Immature natural killer cell (primary cell): ENCODE measurements around the gene MAPK9. TPM values are rescaled to one million over a fixed set of nuclear protein-coding genes. Genes with fewer than 3 reads are reported as not detected.

Source experiments
- DNase-seq, 3 donors: peaks; one replicate each; pipeline ENCODE4 v3.0.0; 2022; ENCODE audit warnings: mixed read lengths in 1 of 3
- H3K27ac Mint-ChIP-seq, 6 donors: one replicate each; pipeline ENCODE4 v1.8.0; 2020; ENCODE audit warnings: mixed read lengths in 6 of 6, mild to moderate bottlenecking in 5 of 6, inconsistent platforms in 4 of 6, moderate library complexity in 3 of 6
- H3K27me3 Mint-ChIP-seq, 3 donors: one replicate each; pipeline ENCODE4 v1.8.0; 2020 to 2021; ENCODE audit warnings: low read depth in 3 of 3, mild to moderate bottlenecking in 3 of 3, mixed read lengths in 3 of 3, moderate library complexity in 3 of 3, inconsistent platforms in 1 of 3
- H3K36me3 Mint-ChIP-seq, 3 donors: one replicate each; pipeline ENCODE4 v1.8.0; 2020; ENCODE audit warnings: mixed read lengths in 3 of 3, inconsistent platforms in 2 of 3, mild to moderate bottlenecking in 2 of 3
- H3K4me1 Mint-ChIP-seq, 2 donors: one replicate each; pipeline ENCODE4 v1.8.0; 2020; ENCODE audit warnings: inconsistent platforms in 2 of 2, mild to moderate bottlenecking in 2 of 2, mixed read lengths in 2 of 2, moderate library complexity in 1 of 2
- H3K4me3 Mint-ChIP-seq, 5 donors: one replicate each; pipeline ENCODE4 v1.8.0; 2020; ENCODE audit warnings: mild to moderate bottlenecking in 5 of 5, mixed read lengths in 5 of 5, inconsistent platforms in 3 of 5, moderate library complexity in 3 of 5
- H3K9me3 Mint-ChIP-seq, 6 donors: one replicate each; pipeline ENCODE4 v1.8.0; 2020; ENCODE audit warnings: mild to moderate bottlenecking in 6 of 6, mixed read lengths in 6 of 6, inconsistent platforms in 4 of 6, moderate library complexity in 3 of 6
- polyA plus RNA-seq, 3 donors: library from polyadenylated mRNA; unstranded; fragments of 300-500 nt; fragmentation: Illumina TruSeq; gene quantifications; one replicate each; pipeline ENCODE4 v1.2.3, GENCODE V29; 2021

The MAPK9 gene
- polyA plus RNA-seq, 3 donors from 2014 or later = 23.9 to 38.2 (median 27.6) TPM

DNA sequence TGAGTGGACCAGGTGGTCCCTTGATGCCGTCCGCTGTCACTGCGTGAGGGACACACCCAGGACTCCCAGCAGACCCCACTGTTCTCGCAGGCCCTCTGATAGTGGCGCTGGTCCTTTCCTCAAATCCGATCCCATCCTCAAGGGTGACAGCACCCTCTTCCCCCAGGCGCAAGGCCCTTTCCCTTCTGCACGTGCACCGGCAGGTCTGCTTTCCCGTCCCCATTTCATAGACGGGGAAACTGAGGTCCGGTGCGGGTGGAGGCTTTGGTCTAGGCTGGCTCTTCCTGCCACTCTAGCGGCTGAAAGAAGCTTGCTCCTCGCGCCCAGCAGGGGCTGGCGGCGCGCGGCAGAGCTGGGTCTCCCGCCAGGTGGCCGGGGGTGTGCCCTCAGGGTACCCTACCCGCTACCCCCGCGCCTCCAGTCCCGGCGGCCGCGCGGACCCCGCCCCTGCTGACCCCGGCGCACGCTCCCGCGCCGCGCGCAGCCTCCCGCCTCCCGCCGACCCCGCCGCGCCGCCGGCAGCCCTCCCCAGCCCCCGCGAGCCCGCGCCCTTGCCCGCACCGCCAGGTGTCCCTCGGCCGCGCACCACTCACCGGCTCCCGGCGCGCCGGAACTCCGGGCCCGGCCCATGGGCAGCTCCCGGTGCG lies 83.3 kb downstream of the MAPK9 start:
- H3K9me3 Mint-ChIP-seq = peaks cover 0 to 2% (median 0%) of the 10 kb centered on the region in 6 donors
- H3K4me1 Mint-ChIP-seq = peaks cover 0 to 7% of the 10 kb centered on the region in 2 donors
- peak overlapping the region; percentile 52 to 73 (median 63) for H3K4me3 Mint-ChIP-seq
- no peaks in the 10 kb centered on the region for H3K36me3 Mint-ChIP-seq
- peaks cover 10 to 29% (median 23%) of the 10 kb centered on the region in 3 donors for H3K27me3 Mint-ChIP-seq
- no peak overlapping the region for H3K27ac Mint-ChIP-seq
- no peak for DNase-seq

DNA sequence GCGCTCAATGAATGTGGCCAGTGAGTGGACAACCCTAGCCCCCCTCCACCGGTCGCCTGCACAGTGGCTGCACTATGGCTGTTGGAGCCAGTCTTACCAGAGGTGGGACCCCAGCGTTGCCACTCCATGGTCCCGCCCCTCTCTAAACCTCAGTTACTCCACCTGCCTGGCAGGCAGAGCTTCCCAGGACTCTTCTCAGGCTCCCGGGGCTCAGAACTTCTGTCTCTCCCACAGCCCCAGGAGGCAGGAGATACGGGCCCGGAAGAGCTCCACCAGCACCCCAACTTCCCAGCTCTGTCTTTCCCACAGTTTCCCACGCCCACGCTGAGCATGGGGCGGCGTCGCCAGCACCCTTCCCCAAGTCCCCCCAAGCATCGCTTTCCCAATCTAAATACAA lies 83.8 kb downstream of the MAPK9 start:
- peaks cover 10 to 29% (median 23%) of the 10 kb centered on the region in 3 donors for H3K27me3 Mint-ChIP-seq

DNA sequence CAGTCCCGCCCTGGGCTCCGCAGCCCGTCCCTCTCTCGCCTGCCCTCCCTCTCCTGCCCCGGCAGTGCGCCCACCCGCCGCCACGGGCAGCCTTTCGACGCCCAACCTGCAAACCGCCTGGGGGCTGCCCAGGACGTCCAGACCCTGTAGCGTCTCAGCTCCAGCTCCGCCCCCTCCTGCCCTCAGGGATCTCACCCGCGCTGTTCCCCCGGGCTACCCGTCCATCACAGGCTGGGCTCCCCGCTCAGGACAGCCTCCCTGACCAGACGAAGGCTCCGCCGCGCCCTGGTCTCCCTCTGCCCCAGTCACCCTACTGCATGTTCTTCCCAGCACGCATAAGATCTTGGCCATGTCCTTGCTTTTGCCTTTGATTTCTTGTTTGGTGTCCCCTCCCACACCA lies 84.3 kb downstream of the MAPK9 start:
- Mint-ChIP-seq H3K9me3 (peaks cover 0 to 2% (median 0%) of the 10 kb centered on the region in 6 donors), H3K4me1 (peaks cover 0 to 7% of the 10 kb centered on the region in 2 donors), H3K4me3 (peak overlapping the region in 2 of 5 donors; percentile 18 to 63), H3K36me3 (no peaks in the 10 kb centered on the region), H3K27me3 (peaks cover 10 to 28% (median 23%) of the 10 kb centered on the region in 3 donors), H3K27ac (no peak overlapping the region)
- DNase-seq = no peak

More for the DNA sequence above, 83.8 kb downstream of the MAPK9 start:
- Mint-ChIP-seq H3K36me3 (no peaks in the 10 kb centered on the region), H3K4me3 (peak overlapping the region; percentile 52 to 73 (median 63)), H3K27ac (no peak overlapping the region), H3K4me1 (peaks cover 0 to 7% of the 10 kb centered on the region in 2 donors), H3K9me3 (peaks cover 0 to 2% (median 0%) of the 10 kb centered on the region in 6 donors)
- no peak for DNase-seq

DNA sequence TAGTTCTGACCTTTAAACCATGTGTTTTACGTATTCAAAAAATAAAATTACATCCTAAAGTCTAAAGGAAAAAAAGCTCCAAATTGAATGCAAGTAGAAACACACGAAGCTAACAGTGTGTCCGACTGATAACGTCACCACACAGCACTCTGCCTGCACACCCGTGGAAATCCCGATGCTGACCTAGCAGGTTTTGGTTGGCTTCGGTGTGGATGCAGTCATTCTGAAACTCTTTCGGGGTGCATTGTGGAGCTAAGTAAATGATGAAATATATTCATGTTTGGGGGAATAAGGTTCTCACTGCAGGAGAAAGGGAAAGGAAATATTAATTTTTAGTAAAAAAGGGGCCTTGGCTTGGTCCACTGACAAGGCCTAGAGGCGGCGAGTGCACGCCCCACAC lies 84.9 kb downstream of the MAPK9 start:
- Mint-ChIP-seq H3K4me3 (peak overlapping the region in 3 of 5 donors; percentile 10 to 35 (median 18)), H3K27me3 (peaks cover 10 to 27% (median 23%) of the 10 kb centered on the region in 3 donors), H3K36me3 (no peaks in the 10 kb centered on the region), H3K9me3 (peaks cover 0 to 2% (median 0%) of the 10 kb centered on the region in 6 donors), H3K4me1 (peaks cover 0 to 7% of the 10 kb centered on the region in 2 donors), H3K27ac (no peak overlapping the region)
- no peak for DNase-seq

DNA sequence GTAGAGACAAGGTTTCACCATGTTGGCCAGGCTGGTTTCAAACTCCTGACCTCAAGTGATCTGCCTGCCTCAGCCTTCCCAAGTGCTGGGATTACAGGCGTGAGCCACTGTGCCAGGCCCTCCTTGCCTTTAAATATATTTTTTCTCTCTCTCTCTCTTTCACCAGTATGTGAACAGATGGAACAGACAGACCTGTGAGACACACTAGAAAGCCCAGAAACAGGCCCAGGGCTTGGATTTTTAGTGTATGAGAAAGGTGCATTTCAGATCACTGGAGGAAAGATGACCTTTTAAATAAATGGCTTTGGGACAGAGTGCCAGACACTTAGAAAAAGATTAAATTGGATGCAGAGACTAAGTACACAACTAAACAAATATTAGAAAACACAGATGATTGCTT lies 86.0 kb downstream of the MAPK9 start:
- H3K9me3 Mint-ChIP-seq = peaks cover 0 to 2% (median 0%) of the 10 kb centered on the region in 6 donors
- no peaks in the 10 kb centered on the region for H3K36me3 Mint-ChIP-seq
- H3K27ac Mint-ChIP-seq = no peak overlapping the region
- peaks cover 0 to 7% of the 10 kb centered on the region in 2 donors for H3K4me1 Mint-ChIP-seq
- no peak overlapping the region for H3K4me3 Mint-ChIP-seq
- no peak for DNase-seq
- H3K27me3 Mint-ChIP-seq = peaks cover 10 to 27% (median 20%) of the 10 kb centered on the region in 3 donors

DNA sequence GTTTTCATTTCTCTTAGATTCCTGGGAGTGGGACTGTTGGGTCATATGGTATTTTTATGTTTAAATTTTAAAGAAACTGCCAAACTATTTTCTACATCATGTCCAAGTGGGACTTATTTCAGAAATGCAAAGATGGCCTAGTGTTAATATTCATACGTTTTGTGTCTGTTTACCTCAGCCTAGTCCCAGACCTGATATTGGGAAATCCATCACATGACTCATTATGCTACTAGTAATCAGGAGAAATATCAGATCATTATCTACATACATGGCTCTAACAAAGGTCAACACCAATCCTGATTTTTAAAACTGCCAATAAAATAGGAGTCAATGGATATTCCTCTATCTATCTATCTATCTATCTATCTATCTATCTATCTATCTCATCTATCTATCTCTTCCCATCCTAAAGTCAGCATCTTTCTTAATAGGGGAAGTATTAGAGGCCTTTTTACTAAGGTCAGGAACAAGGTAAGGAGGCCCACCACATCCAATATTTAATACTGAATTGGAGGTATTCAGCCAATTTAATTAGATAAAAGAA lies 87.5 kb downstream of the MAPK9 start:
- Mint-ChIP-seq H3K36me3 (no peaks in the 10 kb centered on the region), H3K4me1 (peaks cover 0 to 7% of the 10 kb centered on the region in 2 donors), H3K4me3 (no peak overlapping the region), H3K9me3 (no peaks in the 10 kb centered on the region), H3K27me3 (peaks cover 12 to 15% (median 13%) of the 10 kb centered on the region in 3 donors), H3K27ac (no peak overlapping the region)
- DNase-seq = no peak

DNA sequence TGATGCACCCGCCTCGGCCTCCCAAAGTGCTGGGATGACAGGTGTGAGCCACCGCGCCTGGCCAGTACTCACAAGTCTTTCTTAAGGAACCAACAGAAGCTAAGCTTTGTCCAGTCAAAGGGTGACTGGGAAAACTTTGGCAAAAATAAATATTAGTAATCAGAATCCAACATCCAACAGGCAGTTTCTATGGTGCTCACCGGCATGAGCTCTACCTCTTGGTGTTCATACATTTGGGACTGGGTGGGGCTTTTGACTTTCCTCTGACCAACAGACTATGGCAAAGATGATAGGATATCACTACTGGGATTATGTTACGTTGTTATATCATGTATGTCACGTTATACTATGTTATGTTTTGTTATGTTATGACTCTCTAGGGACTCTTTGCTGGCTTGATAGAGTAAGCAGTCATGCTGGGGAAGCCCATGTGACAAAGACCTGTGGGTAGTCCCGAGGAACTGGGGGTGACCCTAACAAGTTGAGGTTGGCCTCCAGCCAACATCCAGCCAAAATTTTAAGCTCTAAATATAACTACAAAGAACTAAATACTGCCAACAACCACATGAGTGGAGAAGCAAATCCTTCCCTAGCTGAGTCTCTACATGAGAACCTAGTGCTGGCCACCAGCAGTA lies 88.8 kb downstream of the MAPK9 start:
- H3K4me3 Mint-ChIP-seq = no peak overlapping the region
- DNase-seq = no peak
- no peak overlapping the region for H3K27ac Mint-ChIP-seq
- no peaks in the 10 kb centered on the region for H3K36me3 Mint-ChIP-seq
- peaks cover 0 to 2% of the 10 kb centered on the region in 2 donors for H3K4me1 Mint-ChIP-seq
- H3K9me3 Mint-ChIP-seq = no peaks in the 10 kb centered on the region
- H3K27me3 Mint-ChIP-seq = peaks cover 6 to 11% (median 11%) of the 10 kb centered on the region in 3 donors

DNA sequence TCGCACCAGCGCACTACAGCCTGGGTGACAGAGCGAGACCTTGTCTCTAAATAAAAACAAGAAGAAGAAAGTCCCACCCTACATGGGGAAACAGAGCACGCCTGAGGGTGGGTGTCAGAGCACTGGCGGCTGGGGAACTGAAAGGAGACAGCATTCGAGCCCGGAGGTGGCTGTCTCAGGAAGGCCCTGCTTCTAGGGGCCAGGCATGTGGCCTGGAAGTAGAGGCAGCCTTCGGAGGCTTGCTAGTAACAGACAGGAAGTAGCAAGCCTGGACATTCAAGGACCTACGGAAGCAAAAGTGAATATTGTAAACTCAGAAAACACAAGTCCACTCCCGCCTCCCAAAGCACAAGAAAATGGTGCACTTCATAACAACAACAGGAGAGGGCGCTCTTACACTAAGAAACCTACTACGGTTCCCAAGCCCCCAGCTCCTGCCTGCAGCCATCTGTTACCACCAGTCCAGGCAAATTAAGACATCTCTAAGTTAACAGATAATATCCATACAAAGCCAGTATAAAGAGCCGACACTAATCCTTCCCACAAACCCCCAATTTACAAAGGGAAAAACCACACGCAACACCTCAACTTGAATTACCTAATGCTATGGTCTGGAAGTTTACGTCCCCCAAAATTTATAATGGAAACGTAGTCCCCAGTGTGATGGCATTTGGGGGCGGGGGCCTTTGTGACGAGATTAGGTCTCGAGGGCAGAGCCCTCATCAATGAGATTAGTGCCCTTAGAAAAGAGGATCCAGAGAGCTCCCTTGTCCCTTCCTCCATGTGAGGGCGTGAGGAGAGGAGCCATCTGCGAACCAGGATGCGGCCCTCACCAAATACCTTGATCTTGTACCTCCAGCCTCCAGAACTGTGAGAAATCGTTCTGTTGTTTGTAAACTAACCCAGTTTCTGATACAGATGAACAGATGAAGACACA lies 90.6 kb downstream of the MAPK9 start:
- Mint-ChIP-seq H3K36me3 (no peaks in the 10 kb centered on the region), H3K4me1 (no peaks in the 10 kb centered on the region), H3K27ac (no peak overlapping the region), H3K9me3 (no peaks in the 10 kb centered on the region), H3K27me3 (peaks cover 0 to 3% (median 2%) of the 10 kb centered on the region in 3 donors), H3K4me3 (no peak overlapping the region)
- DNase-seq = no peak

DNA sequence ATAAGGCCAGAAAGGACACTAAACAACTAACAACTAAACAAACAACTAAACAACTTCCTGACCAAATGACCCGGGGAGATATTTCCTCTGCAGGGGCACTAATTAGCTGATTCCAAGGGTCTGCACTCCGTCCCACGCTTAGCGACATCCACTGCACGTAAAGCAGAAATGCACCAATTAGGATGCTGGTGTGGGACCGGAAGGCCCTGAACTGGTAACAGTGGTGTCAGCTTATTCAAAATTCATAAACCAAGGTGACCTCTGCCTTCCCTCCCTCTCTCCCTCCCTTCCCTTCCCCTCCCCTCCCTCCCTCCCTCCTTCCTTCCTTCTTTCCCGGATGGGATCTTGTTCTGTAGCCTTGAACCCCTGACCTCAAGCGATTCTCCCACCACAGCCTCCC lies 92.5 kb downstream of the MAPK9 start:
- Mint-ChIP-seq H3K36me3 (no peaks in the 10 kb centered on the region), H3K27ac (no peak overlapping the region)
- DNase-seq = no peak

DNA sequence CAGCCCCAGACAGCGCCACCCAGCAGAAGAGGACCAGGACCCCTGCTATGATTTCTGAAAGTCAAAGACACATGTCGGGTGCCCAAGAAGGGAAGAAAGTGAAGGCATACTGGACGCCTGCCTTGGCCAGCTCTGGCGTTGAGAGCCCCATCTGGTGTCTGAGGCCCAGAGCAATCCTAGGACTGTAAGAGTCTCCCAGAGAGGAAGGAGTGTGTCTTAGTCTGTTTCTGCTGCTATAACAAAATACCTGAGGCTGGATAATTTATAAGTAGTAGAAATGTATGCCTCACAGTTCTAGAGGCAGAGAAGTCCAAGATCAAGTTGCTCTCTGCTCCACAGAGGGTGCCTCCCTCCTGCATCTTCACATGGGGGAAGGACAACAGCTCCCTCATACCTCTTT lies 93.7 kb downstream of the MAPK9 start:
- H3K4me1 Mint-ChIP-seq = no peaks in the 10 kb centered on the region
- H3K9me3 Mint-ChIP-seq = no peaks in the 10 kb centered on the region
- no peaks in the 10 kb centered on the region for H3K36me3 Mint-ChIP-seq
- DNase-seq = no peak
- no peak overlapping the region for H3K27ac Mint-ChIP-seq
- H3K4me3 Mint-ChIP-seq = no peak overlapping the region
- peaks cover 0 to 2% (median 2%) of the 10 kb centered on the region in 3 donors for H3K27me3 Mint-ChIP-seq

More for the DNA sequence above, 92.5 kb downstream of the MAPK9 start:
- H3K9me3 Mint-ChIP-seq = no peaks in the 10 kb centered on the region
- H3K27me3 Mint-ChIP-seq = peaks cover 0 to 2% (median 2%) of the 10 kb centered on the region in 3 donors
- H3K4me3 Mint-ChIP-seq = no peak overlapping the region
- no peaks in the 10 kb centered on the region for H3K4me1 Mint-ChIP-seq

DNA sequence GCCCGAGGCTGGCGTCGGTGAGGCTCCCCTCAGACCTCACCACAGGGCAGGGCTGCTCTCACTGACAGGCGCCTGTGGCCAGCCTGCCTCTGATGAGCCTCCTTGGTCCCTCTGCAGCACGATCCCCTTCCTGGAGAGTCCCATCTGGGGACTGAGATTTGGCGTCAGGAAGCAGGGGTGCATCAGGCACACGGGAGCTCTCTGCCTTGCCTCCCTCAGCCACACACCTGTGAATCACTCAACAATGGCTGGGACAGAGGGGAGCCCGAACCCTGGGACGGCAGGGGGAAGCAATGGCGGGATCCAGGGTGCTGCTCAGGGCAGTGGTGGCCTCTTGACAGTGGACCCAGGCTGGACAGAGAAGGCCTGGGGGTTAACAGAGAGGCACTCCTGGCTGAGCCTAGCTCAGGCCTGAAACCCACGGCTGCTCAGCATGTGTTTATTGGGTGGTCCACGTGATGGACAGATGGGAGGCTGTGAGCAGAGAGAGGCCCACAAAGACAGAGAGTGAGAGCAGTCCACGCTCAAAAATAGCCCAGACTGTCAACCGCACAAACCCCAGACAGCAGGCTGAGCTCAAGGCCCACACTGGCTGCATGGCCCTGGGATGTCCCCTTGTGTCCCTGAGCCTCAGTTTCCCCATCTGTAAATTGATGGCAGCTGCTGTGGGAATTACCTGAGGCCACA lies 94.7 kb downstream of the MAPK9 start:
- H3K27ac Mint-ChIP-seq = no peak overlapping the region
- peaks cover 0 to 2% (median 2%) of the 10 kb centered on the region in 3 donors for H3K27me3 Mint-ChIP-seq
- DNase-seq = no peak
- no peaks in the 10 kb centered on the region for H3K4me1 Mint-ChIP-seq
- peaks cover 0 to 1% (median 0%) of the 10 kb centered on the region in 6 donors for H3K9me3 Mint-ChIP-seq
- no peak overlapping the region for H3K4me3 Mint-ChIP-seq
- H3K36me3 Mint-ChIP-seq = no peaks in the 10 kb centered on the region

DNA sequence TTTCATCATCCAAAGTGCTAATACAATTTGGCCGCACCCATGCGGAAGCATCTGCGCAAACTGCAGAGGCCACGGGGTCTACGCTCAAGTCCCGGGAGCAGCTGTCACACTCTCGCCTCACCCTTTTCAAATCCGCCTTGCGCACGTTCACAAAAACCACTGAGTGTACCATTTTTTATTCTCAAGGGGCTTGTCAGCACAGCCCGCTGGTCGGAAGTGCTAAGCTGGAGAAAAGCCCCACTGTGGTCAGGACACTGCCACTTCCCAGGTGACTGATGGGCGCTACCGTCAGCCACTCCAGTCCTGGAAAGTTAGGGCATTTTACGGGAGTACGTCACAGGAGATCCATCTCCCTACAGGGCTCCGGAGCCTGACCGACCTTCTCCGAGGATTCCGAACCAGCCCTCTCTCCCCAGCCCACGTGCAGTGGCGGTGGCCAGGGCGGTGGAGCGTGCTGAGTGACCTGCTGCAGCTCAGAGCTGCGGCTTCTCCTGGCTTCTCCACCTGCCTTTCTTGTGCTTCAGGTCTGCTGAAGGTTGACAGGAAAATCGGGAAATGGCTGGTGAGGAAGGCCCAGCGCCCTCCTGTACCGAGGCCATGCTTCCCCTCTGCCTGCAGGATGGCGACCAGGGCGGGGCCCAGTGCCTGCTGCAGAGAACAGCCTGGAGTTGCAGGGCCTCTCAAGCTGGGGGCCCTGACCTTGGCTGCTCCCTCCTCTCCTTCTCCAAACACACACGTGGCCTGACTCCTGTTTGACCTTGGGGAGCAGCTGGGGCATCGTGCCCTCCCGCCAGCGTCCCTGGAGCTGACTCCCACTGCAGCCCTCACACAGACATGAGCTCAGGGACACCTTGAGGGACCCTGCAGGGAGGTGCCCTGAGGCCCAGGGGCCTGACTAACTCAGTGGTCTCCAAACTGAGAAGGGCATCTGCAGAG lies 97.2 kb downstream of the MAPK9 start:
- Mint-ChIP-seq H3K4me3 (no peak overlapping the region), H3K4me1 (no peaks in the 10 kb centered on the region), H3K36me3 (no peaks in the 10 kb centered on the region), H3K27ac (no peak overlapping the region), H3K9me3 (peaks cover 0 to 1% (median 0%) of the 10 kb centered on the region in 6 donors), H3K27me3 (peaks cover 0 to 2% (median 1%) of the 10 kb centered on the region in 3 donors)
- no peak for DNase-seq
